GM19240 (cell line): ENCODE measurements around the gene F2RL3.
"Not testable (repeated sequence)": the region's sequence is repeated elsewhere in the genome, so short reads cannot be mapped to it uniquely, and the experiment has no call there.

ENCODE experiments used
- DNase-seq: peaks from one replicate; pipeline ENCODE4 v3.0.0; 2011; ENCODE audit warnings: low spot score; ENCODE audit not compliant: insufficient read length

F2RL3 gene

DNA sequence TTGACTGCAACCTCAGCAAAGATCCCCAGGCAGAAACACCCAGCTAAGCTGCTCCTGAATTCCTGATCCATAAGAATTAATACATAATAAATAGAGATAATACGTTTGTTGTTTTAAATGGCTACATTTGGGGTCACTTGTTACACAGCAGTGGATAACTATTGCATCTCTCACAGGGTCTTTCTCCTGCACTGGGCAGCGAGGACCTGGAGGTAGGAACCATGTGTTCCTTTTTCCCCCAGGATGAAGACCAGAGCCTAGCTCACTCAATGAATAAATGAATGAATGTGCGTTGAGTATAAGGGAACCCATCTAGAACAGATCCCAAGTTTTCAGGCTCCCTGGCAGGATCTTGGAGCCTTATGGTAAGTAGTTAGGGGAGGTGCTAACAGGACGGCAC is 30.7 kb downstream of the F2RL3 start:
- DNase-seq = no peak

GRCh38 chr19:16920816-16921529 is 32.2 kb downstream of the F2RL3 start:
- no peak for DNase-seq

DNA sequence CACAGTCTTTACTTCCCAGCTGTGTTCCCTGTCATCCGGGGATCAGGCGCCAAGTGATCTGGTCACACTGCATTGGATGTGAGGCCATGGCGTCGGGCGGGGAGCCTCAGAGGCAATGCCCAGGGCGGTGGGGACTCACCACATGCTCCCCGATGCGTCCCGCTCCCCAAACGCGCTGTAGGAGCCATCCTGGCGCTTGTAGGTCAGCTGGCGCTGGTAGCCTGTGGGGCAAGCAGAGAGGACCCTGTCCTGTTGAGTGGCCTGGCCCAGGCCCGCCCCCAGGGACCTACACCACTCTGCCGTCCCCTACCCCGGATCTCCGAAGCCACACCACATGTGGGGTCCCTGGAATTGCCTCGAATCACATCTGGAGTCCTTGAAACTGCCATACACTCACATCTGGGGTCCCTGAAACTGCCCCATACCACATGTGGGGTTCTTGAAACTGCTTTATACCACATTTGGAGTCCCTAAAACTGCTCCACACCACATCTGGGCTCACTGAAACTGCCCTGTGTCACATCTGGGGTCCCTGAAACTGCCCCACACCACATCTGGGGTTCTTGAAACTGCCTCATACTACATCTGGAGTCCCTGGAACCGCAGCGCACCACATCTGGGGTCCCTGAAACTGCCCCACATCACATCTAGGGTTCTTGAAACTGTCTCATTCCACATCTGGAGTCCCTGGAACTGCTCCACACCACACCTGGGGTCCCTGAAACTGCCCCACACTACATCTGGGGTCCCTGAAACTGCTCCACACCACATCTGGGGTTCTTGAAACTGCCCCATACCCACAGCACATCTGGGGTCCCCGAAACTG is 33.2 kb downstream of the F2RL3 start:
- DNase-seq = no peak

DNA sequence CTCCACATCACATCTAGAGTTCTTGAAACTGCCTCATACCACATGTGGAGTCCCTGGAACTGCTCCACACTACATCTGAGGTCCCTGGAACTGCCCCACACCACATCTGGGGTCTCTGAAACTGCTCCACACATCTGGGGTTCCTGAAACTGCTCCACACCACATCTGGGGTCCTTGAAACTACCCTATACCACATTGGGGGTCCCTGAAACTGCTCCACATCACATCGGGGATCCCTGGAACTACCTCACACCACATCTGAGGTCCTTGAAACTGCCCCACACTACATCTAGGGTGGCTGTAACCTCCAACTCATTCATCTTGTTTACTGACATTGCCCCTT is 33.8 kb downstream of the F2RL3 start:
- no peak for DNase-seq

GRCh38 chr19:16922949-16923348 is 34.1 kb downstream of the F2RL3 start:
- DNase-seq = no peak

GRCh38 chr19:16927883-16928282 is 39.1 kb downstream of the F2RL3 start:
- no peak for DNase-seq

- no peak for DNase-seq
Observed at GRCh38 chr19:16928351-16928750, 39.6 kb downstream of the F2RL3 start.

- no peak for DNase-seq
Observed at GRCh38 chr19:16928916-16929315, 40.1 kb downstream of the F2RL3 start.

DNA sequence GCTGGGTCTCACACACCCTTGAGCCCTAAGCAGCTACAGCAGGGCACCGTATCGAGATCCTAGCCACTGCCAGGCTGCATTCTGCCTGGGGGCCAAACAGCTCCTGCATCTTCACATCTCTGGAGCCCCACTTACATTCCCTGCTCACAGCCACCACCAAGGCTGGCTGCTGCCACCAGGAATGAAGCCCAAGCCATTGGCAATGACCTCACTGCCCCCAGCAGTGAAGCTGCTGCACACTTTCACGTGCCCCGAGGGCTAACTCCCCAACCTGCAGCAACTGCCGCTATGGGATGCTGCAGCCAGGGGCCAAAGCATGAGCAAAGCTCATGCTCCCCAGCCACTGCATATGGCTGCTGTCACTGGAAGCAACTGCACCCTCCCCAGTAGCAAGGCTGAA is 42.0 kb downstream of the F2RL3 start:
- DNase-seq = no peak

DNA sequence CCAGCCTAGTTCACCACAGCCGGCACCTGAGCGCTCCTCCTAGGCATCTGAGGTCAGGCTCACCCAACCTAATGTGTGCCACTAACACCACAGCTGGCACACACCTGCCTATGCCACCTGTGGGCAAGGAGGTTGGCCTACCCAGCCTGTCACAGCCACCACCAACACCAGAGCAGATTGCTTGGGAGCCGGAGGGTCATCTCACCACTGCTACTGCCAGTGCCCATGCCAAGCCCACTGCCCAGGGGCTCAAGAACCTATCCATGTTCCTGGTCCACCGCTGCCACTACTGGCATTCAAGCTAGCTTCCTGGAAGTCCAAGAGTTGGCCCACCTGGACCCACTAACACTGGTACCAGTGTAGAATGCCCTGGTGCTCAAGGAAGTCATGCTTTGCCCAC is 42.5 kb downstream of the F2RL3 start:
- DNase-seq = no peak

GRCh38 chr19:16934489-16934888 is 45.7 kb downstream of the F2RL3 start:
- no peak for DNase-seq

DNA sequence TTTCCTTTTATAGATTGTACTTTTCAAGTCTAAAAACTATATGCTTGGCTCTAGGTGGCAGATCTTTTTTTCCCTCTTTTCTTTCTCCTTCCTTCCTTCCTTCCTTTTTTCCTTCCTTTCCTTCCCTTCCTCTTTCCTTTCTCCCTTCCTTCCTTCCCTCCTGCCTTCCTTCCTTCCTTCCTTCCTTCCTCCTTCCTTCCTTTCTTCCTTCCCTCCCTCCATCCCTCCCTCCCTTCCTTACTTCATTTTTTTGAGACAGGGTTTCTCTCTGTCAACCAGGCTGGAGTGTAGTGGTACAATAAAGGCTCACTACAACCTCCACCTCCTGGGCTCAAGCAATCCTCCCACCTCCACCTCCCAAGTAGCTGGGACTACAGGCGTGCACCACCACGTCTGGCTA is 48.1 kb downstream of the F2RL3 start:
- no peak for DNase-seq

- not testable (repeated sequence) for DNase-seq
Observed at GRCh38 chr19:16937796-16938195, 49.0 kb downstream of the F2RL3 start.

- DNase-seq = no peak
Observed at GRCh38 chr19:16938211-16938610, 49.4 kb downstream of the F2RL3 start.

- not testable (repeated sequence) for DNase-seq
Observed at GRCh38 chr19:16940063-16940462, 51.3 kb downstream of the F2RL3 start.

DNA sequence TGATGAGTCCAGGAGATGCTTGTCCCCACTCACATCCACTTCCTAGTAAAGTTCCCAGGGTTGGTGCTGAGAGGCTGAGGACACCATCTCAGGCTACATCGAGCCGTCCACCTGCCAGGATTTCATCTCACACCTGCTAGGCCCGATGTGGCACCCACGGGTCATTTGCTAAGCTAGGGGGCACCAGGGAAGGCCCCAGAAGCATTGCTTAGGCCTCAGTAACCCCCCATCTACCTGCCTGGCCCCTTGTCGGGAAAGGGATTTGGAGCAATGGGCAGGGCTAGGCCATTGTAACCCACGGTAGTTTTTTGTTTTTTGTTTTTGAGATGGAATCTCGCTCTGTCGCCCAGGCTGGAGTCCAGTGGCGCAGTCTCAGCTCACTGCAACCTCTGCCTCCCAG is 51.8 kb downstream of the F2RL3 start:
- no peak for DNase-seq
